IPS DF 19.7 (cell line): Measurements from ENCODE around the gene ERICH2.

Experiments
- DNase-seq: peaks from one replicate; pipeline ENCODE4 v3.0.0-alpha.2; 2013; ENCODE audit warnings: low read depth, low spot score

ERICH2 gene

DNA sequence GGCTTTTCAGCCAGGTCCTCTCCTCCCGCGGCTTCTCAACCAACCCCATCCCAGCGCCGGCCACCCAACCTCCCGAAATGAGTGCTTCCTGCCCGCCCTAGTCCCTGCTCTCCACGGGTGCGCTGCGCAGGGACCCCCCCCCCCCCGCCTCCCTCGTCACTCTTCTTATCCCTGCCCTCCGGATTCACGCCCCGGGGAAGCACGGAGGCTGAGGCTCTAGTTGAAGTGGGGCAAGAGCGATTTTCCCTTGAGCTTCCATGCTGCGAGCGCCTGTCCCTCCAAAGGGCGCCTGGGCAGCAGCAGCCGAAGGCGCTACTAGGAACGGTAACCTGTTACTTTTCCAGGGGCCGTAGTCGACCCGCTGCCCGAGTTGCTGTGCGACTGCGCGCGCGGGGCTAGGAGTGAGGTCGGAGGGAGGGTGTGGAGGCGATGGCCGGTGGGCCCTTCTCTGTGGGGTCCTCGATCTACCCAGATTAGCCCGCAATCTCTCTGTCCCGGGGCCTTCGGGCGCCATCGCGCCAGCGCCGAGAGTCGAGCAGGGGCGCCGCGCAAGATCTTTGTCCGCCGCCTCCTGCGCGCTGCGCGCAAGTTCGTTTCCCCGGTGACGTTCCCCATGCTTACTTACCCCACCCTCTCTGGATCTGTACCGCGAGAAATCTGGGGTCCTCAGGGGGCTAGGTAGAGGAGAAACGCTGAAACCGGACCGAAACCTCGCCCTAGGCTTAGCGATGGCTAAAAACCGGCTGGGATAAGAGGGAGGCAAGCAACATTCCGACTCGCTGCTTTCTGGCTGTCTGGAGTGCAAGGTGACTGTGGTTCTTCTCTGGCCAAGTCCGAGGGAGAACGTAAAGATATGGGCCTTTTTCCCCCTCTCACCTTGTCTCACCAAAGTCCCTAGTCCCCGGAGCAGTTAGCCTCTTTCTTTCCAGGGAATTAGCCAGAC, 47.2 kb downstream of the ERICH2 start:
- no peak for DNase-seq

DNA sequence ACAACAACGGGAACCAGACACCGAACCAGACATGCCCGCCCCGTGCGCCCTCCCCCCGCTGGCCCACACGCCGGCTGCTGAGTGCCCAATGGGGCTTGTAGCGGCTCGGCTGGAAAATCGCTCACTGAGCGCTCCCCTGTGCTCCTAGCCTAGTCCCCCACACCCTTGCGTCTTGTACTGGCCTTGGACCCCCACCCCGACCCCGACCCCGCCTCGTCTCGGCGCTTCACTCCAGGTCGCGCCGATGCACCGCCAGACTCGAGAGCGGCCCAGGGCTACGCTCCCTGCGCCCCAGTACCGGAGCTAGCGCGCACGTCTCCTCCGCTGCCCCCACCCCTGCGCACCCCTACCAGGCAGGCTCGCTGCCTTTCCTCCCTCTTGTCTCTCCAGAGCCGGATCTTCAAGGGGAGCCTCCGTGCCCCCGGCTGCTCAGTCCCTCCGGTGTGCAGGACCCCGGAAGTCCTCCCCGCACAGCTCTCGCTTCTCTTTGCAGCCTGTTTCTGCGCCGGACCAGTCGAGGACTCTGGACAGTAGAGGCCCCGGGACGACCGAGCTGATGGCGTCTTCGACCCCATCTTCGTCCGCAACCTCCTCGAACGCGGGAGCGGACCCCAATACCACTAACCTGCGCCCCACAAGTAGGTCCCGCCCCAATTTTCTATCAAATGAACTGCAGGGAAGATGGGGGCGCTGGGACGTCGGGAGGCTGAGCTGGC, 48.0 kb downstream of the ERICH2 start:
- no peak for DNase-seq

DNA sequence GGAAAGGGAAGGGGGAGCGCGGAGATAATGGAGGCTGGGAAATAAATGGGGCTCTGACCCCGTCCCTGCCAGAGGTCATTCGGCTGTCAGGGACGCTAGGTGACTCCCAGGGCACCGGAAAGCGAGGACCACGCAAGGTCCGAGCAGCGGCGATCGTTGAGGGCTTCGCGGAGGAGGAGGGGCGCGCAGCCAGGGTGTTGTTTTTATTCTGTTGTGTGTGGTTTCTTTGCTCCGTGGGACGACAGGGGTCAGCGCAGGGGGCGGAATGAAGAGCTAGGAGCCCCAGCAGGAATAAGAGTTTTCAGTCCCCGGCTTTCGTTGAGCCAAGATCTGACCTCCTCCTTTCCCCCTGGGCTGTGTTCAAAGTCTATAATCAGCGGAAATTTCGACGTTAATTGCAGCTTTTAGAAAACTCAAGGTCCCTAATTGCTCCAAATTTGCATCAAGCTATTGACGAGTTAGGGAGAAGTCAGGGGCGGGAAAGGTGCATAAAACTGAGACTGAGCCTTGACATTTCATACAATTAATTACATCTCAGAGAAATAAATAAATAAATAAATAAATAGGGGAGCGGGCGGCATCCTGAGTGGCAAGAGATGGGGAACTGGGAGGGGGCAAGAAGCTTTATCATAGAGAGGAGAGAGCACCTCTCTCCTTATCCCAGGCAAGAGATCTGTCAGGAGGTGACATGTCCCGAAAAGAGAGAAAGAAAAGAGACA, 48.7 kb downstream of the ERICH2 start:
- no peak for DNase-seq

DNA sequence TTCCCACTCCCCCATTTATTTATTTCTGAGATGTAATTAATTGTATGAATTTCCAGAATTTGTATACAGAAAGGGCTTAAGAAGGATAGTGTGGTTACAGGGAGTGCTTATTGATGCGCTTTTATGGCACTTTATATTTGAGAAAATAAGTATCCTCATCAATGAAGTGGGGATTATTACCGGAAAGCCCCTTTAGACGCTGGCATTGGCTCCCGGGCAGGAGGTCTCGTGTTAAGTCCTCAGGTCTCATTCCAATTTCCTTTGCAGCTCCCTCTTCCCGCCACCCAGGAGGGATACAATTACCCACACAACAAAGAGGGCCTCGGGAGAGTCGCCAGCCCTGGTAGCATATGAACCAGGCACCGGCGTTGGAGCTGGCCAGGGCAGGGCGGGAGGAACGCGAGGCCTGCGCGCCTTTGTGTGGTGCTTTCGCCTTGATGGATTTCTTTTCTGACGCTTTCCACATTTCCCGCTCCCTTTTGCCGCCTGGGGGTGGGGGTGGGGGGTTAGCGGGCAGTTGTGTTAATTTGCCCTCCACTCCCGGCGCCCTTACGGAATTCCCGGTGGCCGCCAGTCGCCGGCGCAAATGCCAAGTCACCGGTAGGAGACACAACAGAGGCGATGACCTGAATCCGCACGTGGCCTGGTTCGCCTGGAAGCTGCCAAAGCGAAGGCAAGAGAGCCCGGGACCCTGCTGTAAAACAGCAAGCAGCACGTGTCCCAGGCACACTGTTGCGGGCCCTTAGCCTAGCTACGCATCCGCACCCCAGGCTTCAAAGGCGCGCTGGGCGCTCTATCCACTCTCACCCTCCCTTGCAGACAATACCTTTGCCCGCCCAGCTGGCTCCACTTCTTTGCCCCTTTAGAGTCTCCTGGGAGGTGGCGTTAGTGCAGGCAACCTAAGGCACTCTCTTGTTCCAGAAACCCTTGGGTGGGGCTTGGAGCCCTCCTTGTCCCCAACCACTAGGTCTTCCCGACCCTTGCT, 49.8 kb downstream of the ERICH2 start:
- no peak for DNase-seq

DNA sequence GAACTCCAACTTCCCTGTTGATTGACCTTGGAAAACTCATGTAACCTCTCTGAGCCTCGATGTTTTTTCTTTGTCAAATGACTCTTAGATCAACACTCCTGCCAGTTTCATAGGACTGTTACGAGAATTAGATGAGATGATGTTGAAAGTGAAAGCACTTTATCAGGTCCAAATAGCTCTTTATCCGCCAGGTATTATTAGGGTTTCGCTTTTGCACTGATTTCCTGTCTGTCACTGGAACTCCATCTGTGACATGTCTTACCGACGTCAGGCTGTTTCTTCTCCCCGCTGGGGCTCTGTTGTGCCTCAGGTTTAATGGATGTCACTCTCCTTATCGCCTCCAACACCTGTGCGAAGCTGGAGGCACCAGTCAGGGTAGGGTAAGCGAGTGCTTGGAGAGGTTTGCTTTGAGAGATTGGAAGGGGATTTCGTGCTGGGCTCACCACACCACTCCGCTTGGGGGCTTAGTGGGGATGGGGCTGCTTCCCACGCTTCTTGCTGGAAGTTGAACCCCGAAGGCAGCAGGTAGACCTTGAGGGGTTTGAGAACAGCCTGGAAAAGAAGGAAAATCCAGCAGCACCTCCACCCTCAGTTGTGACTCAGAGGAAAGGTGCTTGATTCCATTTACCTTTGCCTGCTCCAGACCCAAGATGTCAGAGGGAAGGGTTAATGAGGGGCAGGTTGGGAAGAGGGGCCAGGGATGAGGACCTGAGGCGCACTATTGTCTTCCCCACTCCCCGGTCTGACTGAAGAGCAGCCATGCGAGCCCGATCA, 50.8 kb downstream of the ERICH2 start:
- DNase-seq = no peak

DNA sequence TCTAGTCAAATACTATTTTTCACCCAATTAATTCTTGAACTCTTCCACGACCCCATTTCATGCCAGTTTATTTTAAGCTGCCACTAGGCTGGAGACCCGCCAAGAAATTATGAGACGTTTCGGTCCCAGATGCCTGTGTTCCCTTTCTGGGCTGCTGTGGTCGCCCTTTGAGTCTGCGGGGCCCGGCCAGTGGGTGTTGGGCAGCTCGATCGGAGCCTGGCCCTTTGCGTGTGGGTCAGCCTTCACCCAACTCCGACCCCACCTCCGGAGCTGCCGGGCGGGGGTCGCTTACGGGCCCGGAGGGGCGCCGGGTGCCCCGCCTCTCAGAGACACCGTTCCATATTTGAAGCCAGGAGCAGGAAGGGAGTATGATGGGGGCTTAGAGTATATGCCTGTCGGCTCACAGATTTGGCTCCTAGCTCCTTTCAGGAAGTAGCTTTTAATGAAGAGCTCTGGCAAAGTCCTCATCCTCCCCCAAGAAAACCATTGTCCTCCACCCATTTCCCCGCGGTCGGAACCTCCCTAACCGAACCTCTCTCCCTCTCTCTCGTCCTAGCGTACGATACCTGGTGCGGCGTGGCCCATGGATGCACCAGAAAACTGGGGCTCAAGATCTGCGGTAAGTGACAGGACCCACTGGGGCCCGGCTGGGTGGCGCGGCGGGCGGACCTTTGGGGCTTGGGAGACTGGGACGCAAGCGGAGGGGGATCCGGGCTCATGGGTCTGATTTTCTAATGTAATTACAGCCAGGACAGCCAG, 51.5 kb downstream of the ERICH2 start:
- DNase-seq = no peak

DNA sequence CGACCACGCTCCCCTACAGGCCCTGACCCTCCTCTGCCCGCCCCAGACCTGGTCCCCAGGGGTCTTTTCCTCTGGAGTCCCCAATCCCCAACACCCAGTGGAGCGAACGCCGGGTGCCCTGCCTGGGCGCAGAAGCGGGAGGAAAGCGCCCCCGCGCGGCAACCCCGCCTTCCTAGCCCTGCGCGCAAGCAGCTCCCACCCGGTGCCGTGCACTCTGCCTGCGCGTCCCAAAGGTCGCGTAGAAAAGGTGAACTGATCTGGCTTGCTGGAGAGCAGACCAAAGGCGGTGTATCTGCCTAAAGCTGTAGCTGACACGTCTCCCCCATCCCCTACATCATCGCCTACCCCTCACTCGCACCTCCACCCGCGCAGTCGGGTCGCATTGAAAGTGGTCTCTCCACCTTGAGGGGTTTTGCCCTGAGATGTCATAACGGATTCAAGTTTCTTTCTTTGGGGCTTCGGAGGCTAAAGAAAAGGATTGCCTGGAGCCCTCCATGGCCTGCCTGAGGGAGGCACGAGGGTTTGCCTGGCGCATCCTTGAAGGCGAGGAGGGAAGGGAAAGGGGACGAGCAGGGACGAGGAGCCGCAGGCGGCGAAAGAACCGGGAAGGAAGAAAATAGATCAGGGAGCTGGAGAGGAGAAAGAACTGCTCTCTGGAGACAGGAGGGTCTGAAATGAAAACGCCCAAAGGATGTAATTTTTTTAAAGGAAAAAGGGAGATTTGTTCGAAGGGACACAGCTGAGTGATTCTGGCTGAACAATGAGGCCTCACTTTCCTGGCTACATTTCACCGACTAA, 52.3 kb downstream of the ERICH2 start:
- DNase-seq = no peak

DNA sequence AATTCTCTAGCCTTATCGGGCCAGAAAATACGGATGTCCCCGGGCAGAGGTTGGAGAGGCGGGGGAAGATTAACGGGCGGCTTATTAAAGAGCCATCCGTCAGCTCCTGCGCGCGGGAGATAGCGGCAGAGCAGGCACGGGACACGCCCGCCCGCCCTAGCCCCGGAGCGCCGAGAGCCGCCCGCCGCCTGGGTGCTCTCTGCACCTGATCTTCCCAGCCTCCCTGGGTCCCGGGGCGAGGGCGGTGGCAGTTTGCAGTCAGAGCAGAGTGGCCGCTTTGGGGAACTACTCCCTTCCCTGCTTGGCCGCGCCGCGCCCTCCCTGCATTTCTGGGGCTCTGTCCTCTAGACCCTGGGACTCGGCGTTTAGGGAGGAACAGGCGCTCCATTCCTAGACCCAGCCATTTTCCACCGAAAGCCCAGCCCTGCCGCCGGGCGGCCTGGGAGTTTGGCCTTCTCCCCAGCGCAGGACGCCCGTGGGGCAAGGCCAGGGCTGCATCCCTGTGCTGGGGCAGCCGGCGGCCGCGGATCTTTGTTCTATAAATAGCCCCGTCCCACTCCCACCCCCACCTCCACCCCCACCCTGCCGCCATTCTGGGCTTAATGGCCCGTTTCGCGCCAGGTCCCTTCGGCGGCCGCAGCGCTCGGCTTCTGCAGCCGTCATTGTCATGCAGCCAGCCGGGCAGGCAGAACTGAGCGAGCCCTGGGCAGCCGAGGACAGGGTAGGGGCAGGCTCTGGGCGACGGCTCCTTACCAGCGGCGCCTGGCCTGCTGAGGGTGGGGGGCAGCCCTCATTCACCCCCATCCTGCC, 53.1 kb downstream of the ERICH2 start:
- no peak for DNase-seq

DNA sequence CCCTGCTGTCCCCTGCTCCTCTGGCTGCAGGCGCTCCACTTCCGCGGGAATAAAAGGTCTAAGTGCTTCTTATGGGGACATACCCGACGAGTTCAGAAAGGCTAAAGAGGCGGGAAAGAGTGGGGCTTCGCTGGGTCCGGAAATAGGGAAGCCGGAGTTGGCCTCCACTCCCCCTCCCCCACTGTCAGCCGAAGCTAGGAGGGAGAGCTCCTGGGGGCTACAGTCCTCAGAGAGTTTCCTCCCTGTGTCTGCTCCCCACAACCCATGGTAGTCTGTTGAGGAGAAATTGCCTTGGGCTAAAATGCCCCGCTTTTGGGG, 53.7 kb downstream of the ERICH2 start:
- no peak for DNase-seq

DNA sequence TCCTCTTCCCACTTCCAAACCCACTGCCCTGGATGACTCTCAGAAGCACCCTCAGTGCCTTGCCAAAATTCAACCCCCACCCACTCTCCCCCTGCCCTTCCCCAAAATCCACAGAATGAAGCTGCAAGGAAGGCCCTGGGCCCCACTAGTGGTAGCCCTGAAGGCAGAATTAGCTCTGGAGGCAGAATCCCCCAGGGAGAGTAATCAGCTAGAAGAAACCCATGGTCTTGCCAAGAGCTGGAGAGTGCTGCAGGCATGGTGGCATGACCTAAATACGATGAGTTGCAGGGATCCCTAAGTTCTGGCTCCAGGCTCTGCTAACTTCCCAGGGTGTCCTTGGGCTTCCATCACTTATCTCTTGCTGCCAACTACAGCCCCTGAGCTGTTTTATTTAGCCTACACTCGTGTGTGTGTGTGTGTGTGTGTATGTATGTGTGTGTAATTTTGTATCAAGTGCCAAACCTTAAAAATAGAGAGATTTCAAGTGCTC, 54.4 kb downstream of the ERICH2 start:
- no peak for DNase-seq

DNA sequence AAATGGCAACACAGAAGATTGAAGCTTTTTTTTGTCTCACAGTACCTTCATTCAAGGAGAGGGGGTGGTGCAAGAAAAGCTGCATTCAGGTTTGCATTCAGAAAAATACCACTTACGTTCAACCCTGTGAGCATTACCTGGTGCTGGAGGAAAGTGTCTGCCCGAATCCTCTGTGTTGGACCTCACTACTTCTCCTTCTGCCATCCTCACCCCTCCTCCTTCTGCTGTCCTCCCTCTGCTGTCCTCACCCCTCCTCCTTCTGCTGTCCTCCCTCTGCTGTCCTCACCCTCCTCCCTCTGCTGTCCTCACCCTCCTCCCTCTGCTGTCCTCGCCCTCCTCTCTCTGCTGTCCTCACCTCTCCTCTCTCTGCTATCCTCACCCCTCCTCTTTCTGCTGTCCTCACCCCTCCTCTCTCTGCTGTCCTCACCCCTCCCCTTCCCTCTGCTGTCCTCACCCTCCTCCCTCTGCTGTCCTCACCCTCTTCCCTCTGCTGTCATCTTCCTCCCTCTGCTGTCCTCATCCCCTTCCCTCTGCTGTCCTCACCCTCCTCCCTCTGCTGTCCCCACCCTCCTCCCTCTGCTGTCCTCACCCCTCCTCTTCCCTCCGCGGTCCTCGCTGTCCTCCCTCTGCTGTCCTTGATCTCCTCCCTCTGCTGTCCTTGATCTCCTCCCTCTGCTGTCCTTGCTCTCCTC, 57.8 kb downstream of the ERICH2 start:
- DNase-seq = no peak

DNA sequence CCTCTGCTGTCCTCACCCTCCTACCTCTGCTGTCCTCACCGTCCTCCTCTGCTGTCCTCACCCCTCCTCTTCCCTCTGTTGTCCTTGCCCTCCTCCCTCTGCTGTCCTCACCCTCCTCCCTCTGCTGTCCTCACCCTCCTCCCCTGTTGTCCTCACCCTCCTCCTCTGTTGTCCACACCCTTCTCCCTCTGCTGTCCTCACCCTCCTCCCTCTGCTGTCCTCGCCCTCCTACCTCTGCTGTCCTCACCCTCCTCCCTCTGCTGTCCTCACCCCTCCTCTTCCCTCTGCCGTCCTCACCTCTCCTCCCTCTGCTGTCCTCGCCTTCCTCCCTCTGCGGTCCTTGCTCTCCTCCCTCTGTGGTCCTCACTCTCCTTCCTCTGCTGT, 58.3 kb downstream of the ERICH2 start:
- no peak for DNase-seq

DNA sequence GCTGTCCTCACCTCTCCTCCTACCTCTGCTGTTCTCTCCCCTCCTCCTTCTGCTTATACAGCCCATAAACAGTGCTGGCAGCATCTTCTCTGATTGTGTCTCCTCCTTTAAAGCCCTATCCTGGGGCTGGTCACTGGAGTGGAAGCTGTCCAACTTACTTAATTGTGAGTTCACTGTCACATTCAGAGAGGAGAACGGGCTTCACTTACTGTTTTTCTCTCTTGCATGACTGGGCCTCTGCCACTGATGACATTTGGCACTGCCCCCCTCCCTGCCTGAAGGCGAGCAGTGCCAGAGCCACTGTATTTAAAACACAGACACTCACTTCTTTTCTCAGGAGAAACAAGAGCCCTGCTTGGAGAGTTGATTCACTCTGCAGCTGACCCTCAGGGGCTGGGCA, 58.9 kb downstream of the ERICH2 start:
- DNase-seq = no peak

DNA sequence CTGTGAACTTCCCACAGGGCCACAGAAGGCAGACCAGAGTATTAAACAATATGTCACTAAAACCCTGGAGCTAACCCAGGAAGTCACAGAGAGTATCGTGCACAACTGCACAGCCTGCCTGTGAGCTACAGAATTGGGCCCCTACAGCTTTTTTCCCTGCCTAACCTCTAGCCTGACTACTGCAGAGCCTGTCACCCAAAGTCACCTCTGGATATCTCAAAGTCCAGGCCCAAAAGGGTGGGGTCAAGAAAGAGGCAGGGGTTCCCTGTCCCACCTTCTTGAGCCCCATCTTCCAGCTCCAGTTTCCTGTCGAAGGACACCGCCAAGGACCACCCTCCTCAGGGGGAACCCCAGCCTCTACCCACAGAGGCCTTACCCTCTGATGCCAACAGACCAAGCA, 60.0 kb downstream of the ERICH2 start:
- DNase-seq = no peak

DNA sequence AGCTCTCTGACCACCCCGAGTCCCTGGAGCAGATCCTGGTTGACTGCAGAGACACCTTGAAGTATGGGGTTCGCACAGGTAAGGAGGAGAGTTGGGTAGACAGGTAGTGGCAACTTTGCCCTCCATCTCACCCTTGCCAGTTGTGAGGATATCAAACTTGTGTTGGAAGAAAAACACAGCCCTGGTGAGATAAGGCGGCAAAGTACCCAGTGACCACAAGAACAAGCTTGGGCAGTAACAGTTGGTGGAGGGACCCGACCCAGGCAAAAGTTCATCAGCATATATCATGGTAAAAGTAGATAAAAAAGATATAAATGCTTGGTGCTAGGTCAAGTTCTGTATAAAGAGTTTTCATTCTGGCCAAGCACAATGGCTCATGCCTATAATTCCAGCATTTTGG, 60.9 kb downstream of the ERICH2 start:
- DNase-seq = no peak

DNA sequence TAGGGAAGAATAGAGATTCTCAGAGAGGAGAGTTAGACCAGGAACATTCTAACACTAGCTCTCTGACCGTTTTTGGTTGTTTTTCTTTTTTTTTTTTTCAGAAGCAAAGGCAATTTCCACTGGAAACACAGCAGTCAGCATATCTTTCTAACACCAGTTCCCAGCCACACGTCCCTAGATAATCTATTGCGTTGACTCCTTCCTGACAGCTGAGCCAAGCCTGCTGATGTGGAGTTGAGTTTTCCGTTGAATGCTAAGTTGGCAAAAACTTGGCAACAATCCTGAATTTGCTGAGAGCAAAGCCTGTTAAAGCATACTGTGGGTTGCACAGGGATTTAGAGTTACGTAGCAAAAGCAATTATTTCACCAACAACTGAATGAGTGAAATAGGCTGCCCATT, 65.8 kb downstream of the ERICH2 start:
- no peak for DNase-seq

DNA sequence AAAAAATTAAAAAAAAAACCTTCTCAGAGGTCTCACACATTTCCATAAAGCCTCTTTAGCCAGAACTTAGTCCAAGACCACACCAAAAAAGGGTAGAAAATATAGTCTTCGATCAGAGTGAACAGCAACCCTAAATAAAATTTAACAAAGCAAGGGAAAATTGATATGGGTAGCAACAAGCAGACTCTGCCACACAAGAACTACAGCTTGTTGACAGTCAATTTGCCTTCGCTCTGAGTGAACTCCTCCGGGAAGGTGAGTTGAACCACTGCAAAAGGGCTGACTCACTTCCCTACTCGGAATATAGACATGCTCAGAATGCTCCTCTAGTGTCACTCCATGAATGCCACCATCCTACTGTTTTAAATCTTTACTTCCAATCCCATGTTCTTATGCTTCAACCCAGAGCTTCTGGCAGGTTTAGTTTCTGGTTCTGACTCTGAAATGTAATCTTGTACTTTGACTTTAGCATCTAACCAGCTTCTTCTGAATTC, 70.6 kb downstream of the ERICH2 start:
- no peak for DNase-seq
